ENCODE results near the gene UBE2H. TPM values are rescaled to one million over a fixed set of nuclear protein-coding genes. Genes with fewer than 3 reads are reported as not detected.
"Not testable (repeated sequence)": the region's sequence is repeated elsewhere in the genome, so short reads cannot be mapped to it uniquely, and the experiment has no call there.

Gene UBE2H
- total RNA-seq, 4 donors from 2014 or later = 49.5 to 90.9 (median 57.1) TPM

- WGBS = 3% methylated on average over 20 of the region's 52 CpGs
- Histone ChIP-seq H3K4me1 (peaks cover 23% of the 10 kb centered on the region), H3K9me3 (no peaks in the 10 kb centered on the region), H3K27me3 (no peaks in the 10 kb centered on the region), H3K36me3 (no peaks in the 10 kb centered on the region), H3K4me3 (peak overlapping the region; percentile 63), H3K27ac (no peak overlapping the region)
- DNase-seq (ENCODE audit: low spot score in 2 of 2) = peak; percentile 90 to 92
- no peak for TF ChIP-seq POLR2AphosphoS5 (IDR thresholded peaks at IDR 0.05)
- TF ChIP-seq CTCF (IDR thresholded peaks at IDR 0.05) = peak; percentile 20 to 99
- TF ChIP-seq EP300 (IDR thresholded peaks at IDR 0.05) = no peak
- no peak for TF ChIP-seq POLR2A (IDR thresholded peaks at IDR 0.05)
These were observed 127.4 kb downstream of the UBE2H start for GRCh38 chr7:129825209-129825970.

GRCh38 chr7:129824291-129825208, 128.2 kb downstream of the UBE2H start:
- TF ChIP-seq EP300 (IDR thresholded peaks at IDR 0.05) (no peak), POLR2A (IDR thresholded peaks at IDR 0.05) (no peak), POLR2AphosphoS5 (IDR thresholded peaks at IDR 0.05) (no peak), CTCF (IDR thresholded peaks at IDR 0.05) (no peak)
- no peak for DNase-seq (ENCODE audit: low spot score in 2 of 2)
- H3K4me1 ChIP-seq = peaks cover 15% of the 10 kb centered on the region
- no peaks in the 10 kb centered on the region for H3K27me3 ChIP-seq
- no peaks in the 10 kb centered on the region for H3K36me3 ChIP-seq
- 45% methylated on average over 27 of the region's 28 CpGs for WGBS
- peak overlapping the region; percentile 63 for H3K4me3 ChIP-seq
- H3K27ac ChIP-seq = no peak overlapping the region
- H3K9me3 ChIP-seq = no peaks in the 10 kb centered on the region

GRCh38 chr7:129823143-129823542, 129.6 kb downstream of the UBE2H start:
- not testable (repeated sequence) for H3K36me3 ChIP-seq; H3K27me3 ChIP-seq; DNase-seq (ENCODE audit: low spot score in 2 of 2); H3K9me3 ChIP-seq; H3K27ac ChIP-seq; H3K4me3 ChIP-seq
- WGBS = 93% methylated on average over 5 of the region's 5 CpGs
- H3K4me1 ChIP-seq = peaks cover 15% of the 10 kb centered on the region

- peaks cover 15% of the 10 kb centered on the region for H3K4me1 ChIP-seq
- H3K36me3 ChIP-seq = no peaks in the 10 kb centered on the region
- DNase-seq (ENCODE audit: low spot score in 2 of 2) = no peak
- TF ChIP-seq CTCF (IDR thresholded peaks at IDR 0.05) (no peak), POLR2AphosphoS5 (IDR thresholded peaks at IDR 0.05) (no peak), POLR2A (IDR thresholded peaks at IDR 0.05) (no peak), EP300 (IDR thresholded peaks at IDR 0.05) (no peak)
- no peaks in the 10 kb centered on the region for H3K27me3 ChIP-seq
- H3K9me3 ChIP-seq = peaks cover 9% of the 10 kb centered on the region
- H3K4me3 ChIP-seq = no peak overlapping the region
- no peak overlapping the region for H3K27ac ChIP-seq
- 87% methylated on average over 2 of the region's 2 CpGs for WGBS
These were observed 131.3 kb downstream of the UBE2H start for GRCh38 chr7:129821476-129821875.

- no peak for DNase-seq (ENCODE audit: low spot score in 2 of 2)
- H3K27ac ChIP-seq = no peak overlapping the region
- H3K27me3 ChIP-seq = no peaks in the 10 kb centered on the region
- H3K4me3 ChIP-seq = no peak overlapping the region
- H3K4me1 ChIP-seq = no peaks in the 10 kb centered on the region
- H3K9me3 ChIP-seq = peaks cover 15% of the 10 kb centered on the region
- no peaks in the 10 kb centered on the region for H3K36me3 ChIP-seq
- TF ChIP-seq POLR2AphosphoS5 (IDR thresholded peaks at IDR 0.05) (no peak), POLR2A (IDR thresholded peaks at IDR 0.05) (no peak), EP300 (IDR thresholded peaks at IDR 0.05) (no peak), CTCF (IDR thresholded peaks at IDR 0.05) (no peak)
- 92% methylated on average over 3 of the region's 3 CpGs for WGBS
These were observed 136.0 kb downstream of the UBE2H start for GRCh38 chr7:129816742-129817141.
